Measurements from ENCODE around the gene CCNC.

Gene CCNC

GRCh38 chr6:99611148-99611547 is 42.7 kb upstream of the CCNC start:
- no peak overlapping the region for H3K27ac ChIP-seq
- TF ChIP-seq CTCF (conservative IDR thresholded peaks at IDR 0.05) = no peak

- no peak overlapping the region for H3K27ac ChIP-seq
- no peak for TF ChIP-seq CTCF (conservative IDR thresholded peaks at IDR 0.05)
These were observed 41.5 kb upstream of the CCNC start for GRCh38 chr6:99609905-99610489.

GRCh38 chr6:99608886-99609482 is 40.5 kb upstream of the CCNC start:
- H3K27ac ChIP-seq = no peak overlapping the region
- TF ChIP-seq CTCF (conservative IDR thresholded peaks at IDR 0.05) = no peak

GRCh38 chr6:99608059-99608885 is 39.8 kb upstream of the CCNC start:
- H3K27ac ChIP-seq = no peak overlapping the region
- no peak for TF ChIP-seq CTCF (conservative IDR thresholded peaks at IDR 0.05)

- H3K27ac ChIP-seq = no peak overlapping the region
- TF ChIP-seq CTCF (conservative IDR thresholded peaks at IDR 0.05) = no peak
These were observed 39.1 kb upstream of the CCNC start for GRCh38 chr6:99607416-99608036.

GRCh38 chr6:99606656-99607415 is 38.4 kb upstream of the CCNC start, which contains the start of gene PRDM13:
Gene PRDM13, plus strand, starts transcription at chr6:99606833. Its CDS starts 202 bp downstream, at chr6:99607035.
- H3K27ac ChIP-seq = no peak within 1 kb of the TSS
- no peak for TF ChIP-seq CTCF (conservative IDR thresholded peaks at IDR 0.05)

Data from VCaP (cell line).